ENCODE measurements around the gene CD79A.

GRCh38 chr19:41890936-41891335 is 13.9 kb downstream of the CD79A start:
- TF ChIP-seq POLR2AphosphoS5 (IDR thresholded peaks at IDR 0.05; ENCODE audit: borderline replicate concordance, low read depth, low read length): no peak
- TF ChIP-seq EZH2 (IDR thresholded peaks at IDR 0.05): no peak
- TF ChIP-seq FOXP2 (optimal IDR thresholded peaks at IDR 0.05; ENCODE audit: control extremely low read depth, extremely low read length, insufficient read depth): no peak
